ENCODE results near the gene PLEKHO2.
"Not testable (repeated sequence)": the region's sequence is repeated elsewhere in the genome, so short reads cannot be mapped to it uniquely, and the experiment has no call there.

The PLEKHO2 gene

GRCh38 chr15:64841344-64842095, at the start of gene PLEKHO2:
Gene PLEKHO2 (plus strand): TSS chr15:64841915. CDS start chr15:64842017, 102 bp downstream.
- peak; percentile 99 for DNase-seq (ENCODE audit: low spot score)
- Histone ChIP-seq H3K27me3 (ENCODE audit: insufficient read depth, poor library complexity, severe bottlenecking) (no peaks in the 10 kb centered on the region), H3K4me1 (ENCODE audit: insufficient read depth, poor library complexity, severe bottlenecking) (peaks cover 9% of the 10 kb centered on the region), H3K36me3 (ENCODE audit: low read depth) (no peaks in the 10 kb centered on the region), H3K4me3 (ENCODE audit: severe bottlenecking) (peak within 1 kb of the TSS; percentile 86), H3K9me3 (ENCODE audit: severe bottlenecking) (no peaks in the 10 kb centered on the region), H3K27ac (ENCODE audit: poor library complexity, severe bottlenecking) (peak within 1 kb of the TSS; percentile 40)
- TF ChIP-seq CTCF (IDR thresholded peaks at IDR 0.05; ENCODE audit: poor library complexity, severe bottlenecking), result peak; percentile 21
- peak; percentile 94 for ATAC-seq (ENCODE audit: low read depth)

GRCh38 chr15:64792282-64792681, 49.4 kb upstream of the PLEKHO2 start:
- no peak for TF ChIP-seq CTCF (IDR thresholded peaks at IDR 0.05; ENCODE audit: poor library complexity, severe bottlenecking)
- Histone ChIP-seq H3K9me3 (ENCODE audit: severe bottlenecking) (peaks cover 2% of the 10 kb centered on the region), H3K4me3 (ENCODE audit: severe bottlenecking) (no peak overlapping the region), H3K27me3 (ENCODE audit: insufficient read depth, poor library complexity, severe bottlenecking) (no peaks in the 10 kb centered on the region), H3K27ac (ENCODE audit: poor library complexity, severe bottlenecking) (no peak overlapping the region), H3K36me3 (ENCODE audit: low read depth) (no peaks in the 10 kb centered on the region), H3K4me1 (ENCODE audit: insufficient read depth, poor library complexity, severe bottlenecking) (no peaks in the 10 kb centered on the region)
- peak; percentile 51 for ATAC-seq (ENCODE audit: low read depth)
- DNase-seq (ENCODE audit: low spot score), result no peak

GRCh38 chr15:64795299-64795698, 46.4 kb upstream of the PLEKHO2 start:
- not testable (repeated sequence) for H3K9me3 ChIP-seq (ENCODE audit: severe bottlenecking); ATAC-seq (ENCODE audit: low read depth); DNase-seq (ENCODE audit: low spot score); H3K4me3 ChIP-seq (ENCODE audit: severe bottlenecking); H3K27me3 ChIP-seq (ENCODE audit: insufficient read depth, poor library complexity, severe bottlenecking); H3K36me3 ChIP-seq (ENCODE audit: low read depth); H3K27ac ChIP-seq (ENCODE audit: poor library complexity, severe bottlenecking); H3K4me1 ChIP-seq (ENCODE audit: insufficient read depth, poor library complexity, severe bottlenecking)

- H3K27ac ChIP-seq (ENCODE audit: poor library complexity, severe bottlenecking); DNase-seq (ENCODE audit: low spot score); H3K9me3 ChIP-seq (ENCODE audit: severe bottlenecking); H3K4me3 ChIP-seq (ENCODE audit: severe bottlenecking); H3K4me1 ChIP-seq (ENCODE audit: insufficient read depth, poor library complexity, severe bottlenecking); H3K27me3 ChIP-seq (ENCODE audit: insufficient read depth, poor library complexity, severe bottlenecking); ATAC-seq (ENCODE audit: low read depth); H3K36me3 ChIP-seq (ENCODE audit: low read depth): not testable (repeated sequence)
These were observed 45.8 kb upstream of the PLEKHO2 start for GRCh38 chr15:64795921-64796320.

GRCh38 chr15:64798905-64799304, 42.8 kb upstream of the PLEKHO2 start:
- H3K36me3 ChIP-seq (ENCODE audit: low read depth); H3K4me3 ChIP-seq (ENCODE audit: severe bottlenecking); H3K27me3 ChIP-seq (ENCODE audit: insufficient read depth, poor library complexity, severe bottlenecking); H3K9me3 ChIP-seq (ENCODE audit: severe bottlenecking); H3K4me1 ChIP-seq (ENCODE audit: insufficient read depth, poor library complexity, severe bottlenecking); H3K27ac ChIP-seq (ENCODE audit: poor library complexity, severe bottlenecking); ATAC-seq (ENCODE audit: low read depth); DNase-seq (ENCODE audit: low spot score): not testable (repeated sequence)

GRCh38 chr15:64800476-64800875, 41.2 kb upstream of the PLEKHO2 start:
- Histone ChIP-seq H3K27ac (ENCODE audit: poor library complexity, severe bottlenecking) (no peak overlapping the region), H3K9me3 (ENCODE audit: severe bottlenecking) (no peaks in the 10 kb centered on the region), H3K4me3 (ENCODE audit: severe bottlenecking) (no peak overlapping the region), H3K27me3 (ENCODE audit: insufficient read depth, poor library complexity, severe bottlenecking) (no peaks in the 10 kb centered on the region), H3K36me3 (ENCODE audit: low read depth) (no peaks in the 10 kb centered on the region), H3K4me1 (ENCODE audit: insufficient read depth, poor library complexity, severe bottlenecking) (no peaks in the 10 kb centered on the region)
- no peak for TF ChIP-seq CTCF (IDR thresholded peaks at IDR 0.05; ENCODE audit: poor library complexity, severe bottlenecking)
- DNase-seq (ENCODE audit: low spot score), result no peak
- ATAC-seq (ENCODE audit: low read depth), result peak; percentile 50; the same call in 2 of the 3 replicates
